ENCODE measurements around the gene GBX1.
A peak's percentile ranks its signal among the peaks of the same experiment; 100 is the strongest.

GBX1 gene

GRCh38 chr7:151185762-151186639, 18.5 kb upstream of the GBX1 start:
- Mint-ChIP-seq H3K4me1 (ENCODE audit: low read depth) (no peaks in the 10 kb centered on the region), H3K9me3 (no peaks in the 10 kb centered on the region), H3K4me3 (no peak overlapping the region), H3K27me3 (ENCODE audit: low read depth) (no peaks in the 10 kb centered on the region), H3K36me3 (ENCODE audit: low read depth) (no peaks in the 10 kb centered on the region), H3K27ac (no peak overlapping the region)

GRCh38 chr7:151181011-151181431, 13.5 kb upstream of the GBX1 start:
- Mint-ChIP-seq H3K27me3 (ENCODE audit: low read depth) (no peaks in the 10 kb centered on the region), H3K27ac (no peak overlapping the region), H3K4me1 (ENCODE audit: low read depth) (no peaks in the 10 kb centered on the region), H3K9me3 (no peaks in the 10 kb centered on the region), H3K4me3 (no peak overlapping the region), H3K36me3 (ENCODE audit: low read depth) (no peaks in the 10 kb centered on the region)

- Mint-ChIP-seq H3K9me3 (no peaks in the 10 kb centered on the region), H3K4me3 (no peak overlapping the region), H3K36me3 (ENCODE audit: low read depth) (no peaks in the 10 kb centered on the region), H3K27ac (no peak overlapping the region), H3K4me1 (ENCODE audit: low read depth) (no peaks in the 10 kb centered on the region), H3K27me3 (ENCODE audit: low read depth) (peaks cover 5% of the 10 kb centered on the region)
These were observed 12.5 kb upstream of the GBX1 start for GRCh38 chr7:151179946-151180345.

- Mint-ChIP-seq H3K36me3 (ENCODE audit: low read depth) (no peaks in the 10 kb centered on the region), H3K4me1 (ENCODE audit: low read depth) (no peaks in the 10 kb centered on the region), H3K27me3 (ENCODE audit: low read depth) (peaks cover 5% of the 10 kb centered on the region), H3K9me3 (no peaks in the 10 kb centered on the region), H3K27ac (no peak overlapping the region), H3K4me3 (no peak overlapping the region)
These were observed 11.9 kb upstream of the GBX1 start for GRCh38 chr7:151179287-151179860.

- Mint-ChIP-seq H3K4me1 (ENCODE audit: low read depth) (no peaks in the 10 kb centered on the region), H3K4me3 (no peak overlapping the region), H3K9me3 (no peaks in the 10 kb centered on the region), H3K27me3 (ENCODE audit: low read depth) (peaks cover 5% of the 10 kb centered on the region), H3K27ac (no peak overlapping the region), H3K36me3 (ENCODE audit: low read depth) (no peaks in the 10 kb centered on the region)
These were observed 11.3 kb upstream of the GBX1 start for GRCh38 chr7:151178831-151179230.

- Mint-ChIP-seq H3K9me3 (no peaks in the 10 kb centered on the region), H3K4me3 (no peak overlapping the region), H3K27me3 (ENCODE audit: low read depth) (peaks cover 9% of the 10 kb centered on the region), H3K27ac (no peak overlapping the region), H3K4me1 (ENCODE audit: low read depth) (no peaks in the 10 kb centered on the region), H3K36me3 (ENCODE audit: low read depth) (no peaks in the 10 kb centered on the region)
These were observed 10.7 kb upstream of the GBX1 start for GRCh38 chr7:151178236-151178635.

- no peaks in the 10 kb centered on the region for H3K9me3 Mint-ChIP-seq
- no peaks in the 10 kb centered on the region for H3K36me3 Mint-ChIP-seq (ENCODE audit: low read depth)
- H3K27ac Mint-ChIP-seq, result no peak overlapping the region
- H3K27me3 Mint-ChIP-seq (ENCODE audit: low read depth), result peaks cover 18% of the 10 kb centered on the region
- peaks cover 4% of the 10 kb centered on the region for H3K4me1 Mint-ChIP-seq (ENCODE audit: low read depth)
- no peak overlapping the region for H3K4me3 Mint-ChIP-seq
These were observed 9.8 kb upstream of the GBX1 start for GRCh38 chr7:151177310-151177709.

- Mint-ChIP-seq H3K4me3 (no peak overlapping the region), H3K36me3 (ENCODE audit: low read depth) (no peaks in the 10 kb centered on the region), H3K27me3 (ENCODE audit: low read depth) (peaks cover 26% of the 10 kb centered on the region), H3K9me3 (no peaks in the 10 kb centered on the region), H3K4me1 (ENCODE audit: low read depth) (peaks cover 5% of the 10 kb centered on the region), H3K27ac (no peak overlapping the region)
These were observed 8.9 kb upstream of the GBX1 start for GRCh38 chr7:151176401-151176800.

GRCh38 chr7:151175793-151176311, 8.4 kb upstream of the GBX1 start:
- Mint-ChIP-seq H3K4me1 (ENCODE audit: low read depth) (peaks cover 5% of the 10 kb centered on the region), H3K36me3 (ENCODE audit: low read depth) (no peaks in the 10 kb centered on the region), H3K9me3 (no peaks in the 10 kb centered on the region), H3K4me3 (no peak overlapping the region), H3K27ac (no peak overlapping the region), H3K27me3 (ENCODE audit: low read depth) (peaks cover 31% of the 10 kb centered on the region)

GRCh38 chr7:151175047-151175792, 7.7 kb upstream of the GBX1 start:
- Mint-ChIP-seq H3K4me1 (ENCODE audit: low read depth) (peaks cover 5% of the 10 kb centered on the region), H3K4me3 (no peak overlapping the region), H3K9me3 (no peaks in the 10 kb centered on the region), H3K27me3 (ENCODE audit: low read depth) (peaks cover 36% of the 10 kb centered on the region), H3K27ac (no peak overlapping the region), H3K36me3 (ENCODE audit: low read depth) (no peaks in the 10 kb centered on the region)

- Mint-ChIP-seq H3K27ac (no peak overlapping the region), H3K4me3 (no peak overlapping the region), H3K9me3 (no peaks in the 10 kb centered on the region), H3K36me3 (ENCODE audit: low read depth) (no peaks in the 10 kb centered on the region), H3K27me3 (ENCODE audit: low read depth) (peaks cover 44% of the 10 kb centered on the region), H3K4me1 (ENCODE audit: low read depth) (peaks cover 5% of the 10 kb centered on the region)
These were observed 7.0 kb upstream of the GBX1 start for GRCh38 chr7:151174246-151175046.

- no peaks in the 10 kb centered on the region for H3K9me3 Mint-ChIP-seq
- H3K4me1 Mint-ChIP-seq (ENCODE audit: low read depth), result peaks cover 5% of the 10 kb centered on the region
- H3K27ac Mint-ChIP-seq, result peak overlapping the region; percentile 8
- no peak overlapping the region for H3K4me3 Mint-ChIP-seq
- peaks cover 52% of the 10 kb centered on the region for H3K27me3 Mint-ChIP-seq (ENCODE audit: low read depth)
- H3K36me3 Mint-ChIP-seq (ENCODE audit: low read depth), result no peaks in the 10 kb centered on the region
These were observed 6.1 kb upstream of the GBX1 start for GRCh38 chr7:151173386-151174245.
